ENCODE measurements around the gene MEAK7.

DNA sequence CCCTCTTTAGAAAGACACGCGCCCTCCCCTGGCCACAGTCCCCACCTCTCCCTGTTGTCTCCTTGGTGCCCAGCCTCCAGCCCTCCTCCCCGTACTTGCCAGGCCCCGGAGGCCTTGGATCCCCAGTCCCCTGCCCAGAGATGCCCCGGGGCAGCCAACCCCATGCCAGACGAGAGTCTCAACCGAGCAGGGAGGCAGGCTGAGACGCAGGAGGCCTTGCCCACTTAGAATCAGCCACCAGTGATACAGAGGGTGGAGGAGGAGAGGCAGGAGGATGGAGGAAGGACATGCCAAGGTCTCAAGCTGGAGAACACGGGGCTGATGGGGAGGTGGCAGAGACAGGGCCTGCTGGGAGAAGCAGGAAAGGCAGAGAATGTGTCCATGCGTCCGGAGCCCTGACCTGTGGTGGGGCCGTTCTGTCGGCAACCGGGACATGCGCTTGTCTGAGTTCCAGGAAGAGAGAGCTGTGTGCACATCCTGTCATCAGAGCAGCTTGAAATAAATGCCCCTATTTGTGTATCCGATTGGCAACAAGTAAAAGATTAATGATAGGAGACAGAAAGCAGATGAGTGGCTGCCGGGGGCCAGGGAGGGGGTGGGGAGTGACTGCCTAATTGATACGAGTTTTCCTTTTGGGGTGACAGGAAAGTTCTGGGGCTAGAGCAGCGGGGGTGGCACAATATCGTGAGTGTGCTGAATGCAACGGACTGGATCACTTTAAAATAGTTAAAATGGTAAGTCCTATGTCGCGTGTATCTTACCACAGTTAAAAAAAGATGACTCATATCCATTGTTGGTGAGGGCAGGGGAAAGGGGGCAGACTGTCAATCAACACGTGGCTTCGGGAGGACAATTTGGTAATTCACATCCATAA lies 44.7 kb upstream of the MEAK7 start:
- TF ChIP-seq, protein P1, sequence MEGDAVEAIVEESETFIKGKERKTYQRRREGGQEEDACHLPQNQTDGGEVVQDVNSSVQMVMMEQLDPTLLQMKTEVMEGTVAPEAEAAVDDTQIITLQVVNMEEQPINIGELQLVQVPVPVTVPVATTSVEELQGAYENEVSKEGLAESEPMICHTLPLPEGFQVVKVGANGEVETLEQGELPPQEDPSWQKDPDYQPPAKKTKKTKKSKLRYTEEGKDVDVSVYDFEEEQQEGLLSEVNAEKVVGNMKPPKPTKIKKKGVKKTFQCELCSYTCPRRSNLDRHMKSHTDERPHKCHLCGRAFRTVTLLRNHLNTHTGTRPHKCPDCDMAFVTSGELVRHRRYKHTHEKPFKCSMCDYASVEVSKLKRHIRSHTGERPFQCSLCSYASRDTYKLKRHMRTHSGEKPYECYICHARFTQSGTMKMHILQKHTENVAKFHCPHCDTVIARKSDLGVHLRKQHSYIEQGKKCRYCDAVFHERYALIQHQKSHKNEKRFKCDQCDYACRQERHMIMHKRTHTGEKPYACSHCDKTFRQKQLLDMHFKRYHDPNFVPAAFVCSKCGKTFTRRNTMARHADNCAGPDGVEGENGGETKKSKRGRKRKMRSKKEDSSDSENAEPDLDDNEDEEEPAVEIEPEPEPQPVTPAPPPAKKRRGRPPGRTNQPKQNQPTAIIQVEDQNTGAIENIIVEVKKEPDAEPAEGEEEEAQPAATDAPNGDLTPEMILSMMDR (IDR thresholded peaks at IDR 0.05) = no peak
- TF ChIP-seq EP300 (IDR thresholded peaks at IDR 0.05) = peak in 1 of 2 donors; percentile 46
- no peak for TF ChIP-seq POLR2A (IDR thresholded peaks at IDR 0.05)
